Measurements from ENCODE around the gene MPP3. TPM values are rescaled to one million over a fixed set of nuclear protein-coding genes. Genes with fewer than 3 reads are reported as not detected.
A peak's percentile ranks its signal among the peaks of the same experiment; 100 is the strongest.

Gene MPP3
- total and polyA plus RNA-seq, 7 experiments from 2014 or later: 0.32 to 1.4 TPM; not detected in 5

- H3K27ac Mint-ChIP-seq: peak within 1 kb of the TSS in 4 of 9 donors; percentile 26 to 83 (median 60)
- peak within 1 kb of the TSS; percentile 60 for H3K27ac ChIP-seq (ENCODE audit: low read depth, low read length)
These were observed 52.8 kb downstream of the MPP3 start, which contains the start of gene CFAP97D1 for GRCh38 chr17:43780135-43780534. TSS of gene CFAP97D1 (plus strand) at chr17:43780435. CDS start at chr17:43780463, 28 bp downstream.

DNA sequence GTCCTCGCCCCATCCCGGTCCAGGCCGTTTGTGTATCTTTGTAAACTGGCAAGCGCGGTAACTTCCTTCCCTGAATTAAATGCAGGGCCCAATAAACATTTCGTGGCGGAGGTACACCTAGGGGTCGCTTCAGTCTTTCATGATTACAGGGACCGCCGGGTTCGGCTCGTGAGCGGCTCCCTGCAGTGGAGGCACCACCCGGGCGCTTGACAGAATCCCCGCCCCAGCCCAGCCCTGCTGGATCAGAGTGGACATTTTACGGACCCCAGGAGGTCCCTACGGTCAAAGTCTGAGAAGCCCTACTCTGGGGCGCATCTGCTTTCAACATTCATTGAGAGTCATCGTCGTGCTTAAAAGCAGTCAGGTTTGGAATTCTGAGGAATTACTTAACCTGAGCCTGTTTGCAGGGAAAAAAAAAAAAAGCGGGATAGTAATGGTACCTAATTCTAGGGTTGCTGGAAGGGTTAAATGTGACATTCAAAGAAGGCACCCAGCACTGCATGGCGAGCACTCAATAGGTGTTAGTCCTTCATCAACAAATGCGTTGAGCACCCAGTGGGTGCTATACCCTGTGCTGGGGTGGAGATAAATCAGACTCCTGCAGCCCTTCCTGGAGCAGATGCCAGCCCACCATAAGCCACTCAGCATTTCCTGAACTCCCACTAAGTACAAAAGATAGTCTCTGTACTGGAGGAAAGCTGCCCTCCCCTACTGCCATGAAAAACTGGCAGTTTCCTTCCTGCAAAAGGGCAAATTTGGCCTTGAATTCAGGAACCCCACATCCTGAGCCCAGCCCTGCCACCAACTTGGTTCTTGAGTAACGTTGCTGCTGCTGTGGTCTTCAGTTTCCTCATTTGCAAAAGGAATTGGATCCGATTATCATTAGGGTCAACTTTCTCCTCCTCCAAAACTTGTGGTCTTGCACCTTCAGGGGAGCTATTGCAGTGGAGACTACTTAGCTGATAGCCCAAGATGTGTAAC lies 53.5 kb downstream of the MPP3 start:
- Histone ChIP-seq H3K9me3 (ENCODE audit: control insufficient read depth in 2 of 3, low read length in 3 of 3) (no peaks in the 10 kb centered on the region), H3K36me3 (ENCODE audit: control insufficient read depth in 2 of 3, insufficient read depth in 3 of 3, low read length in 3 of 3) (peaks cover 0 to 12% (median 0%) of the 10 kb centered on the region in 3 experiments), H3K27me3 (ENCODE audit: control insufficient read depth in 2 of 2, insufficient read depth in 2 of 2, low read length in 2 of 2) (no peaks in the 10 kb centered on the region), H3K4me3 (ENCODE audit: low read length) (peak overlapping the region; percentile 74), H3K4me1 (ENCODE audit: control insufficient read depth in 2 of 2, insufficient read depth in 2 of 2, low read length in 2 of 2) (peaks cover 7% of the 10 kb centered on the region in 2 donors), H3K27ac (ENCODE audit: low read depth, low read length) (peak overlapping the region; percentile 60)
- peak; percentile 28 for ATAC-seq
- ChIA-PET CTCF (interaction anchor here (0.5 to 1.3 kb wide), 2 partner anchors 12 to 93 kb away, joined by 3 to 4 read pairs; no protein-coding TSS in a partner anchor), POLR2A (interaction anchor here (1.0 kb wide), 1 partner anchor 781 kb away, joined by 3 read pairs; the partner anchor contains the start of gene RPL27)
- peak overlapping the region; percentile 64 to 87 (median 82) for H3K4me3 Mint-ChIP-seq
- H3K27ac Mint-ChIP-seq: peak overlapping the region in 5 of 9 donors; percentile 26 to 83 (median 56)
- DNase-seq: peak in 1 of 9 donors; percentile 10
- peaks cover 0 to 4% (median 0%) of the 10 kb centered on the region in 5 donors for H3K36me3 Mint-ChIP-seq
- H3K27me3 Mint-ChIP-seq: peaks cover 16 to 45% (median 27%) of the 10 kb centered on the region in 5 donors
- H3K4me1 Mint-ChIP-seq: peaks cover 0 to 15% (median 9%) of the 10 kb centered on the region in 7 donors
- no peaks in the 10 kb centered on the region for H3K9me3 Mint-ChIP-seq
- intact Hi-C loops (cut with micrococcal nuclease): loop anchor here in 1 of 2 donors (1.0 to 5.0 kb wide), 2 partner anchors 53 to 67 kb away; partner anchors contain the start of gene MPP3

More at GRCh38 chr17:43780135-43780534, 52.8 kb downstream of the MPP3 start, which contains the start of gene CFAP97D1:
- H3K9me3 ChIP-seq (ENCODE audit: control insufficient read depth in 2 of 3, low read length in 3 of 3): no peaks in the 10 kb centered on the region
- H3K27me3 ChIP-seq (ENCODE audit: control insufficient read depth in 2 of 2, insufficient read depth in 2 of 2, low read length in 2 of 2): no peaks in the 10 kb centered on the region
- POLR2A ChIA-PET: no interaction called here
- Mint-ChIP-seq H3K27me3 (peaks cover 20 to 49% (median 31%) of the 10 kb centered on the region in 5 donors), H3K4me3 (peak within 1 kb of the TSS; percentile 64 to 87 (median 82)), H3K9me3 (no peaks in the 10 kb centered on the region), H3K4me1 (peaks cover 0 to 15% (median 8%) of the 10 kb centered on the region in 7 donors), H3K36me3 (peaks cover 0 to 2% (median 0%) of the 10 kb centered on the region in 5 donors)
- intact Hi-C loops (cut with micrococcal nuclease): no loop called here
- CTCF ChIA-PET: interaction anchor here (0.5 kb wide), 1 partner anchor 94 kb away, joined by 4 read pairs; no protein-coding TSS in a partner anchor
- ATAC-seq: no peak
- peak within 1 kb of the TSS; percentile 74 for H3K4me3 ChIP-seq (ENCODE audit: low read length)
- DNase-seq: no peak
- H3K36me3 ChIP-seq (ENCODE audit: control insufficient read depth in 2 of 3, insufficient read depth in 3 of 3, low read length in 3 of 3): peaks cover 0 to 5% (median 0%) of the 10 kb centered on the region in 3 experiments
- peaks cover 7% of the 10 kb centered on the region in 2 donors for H3K4me1 ChIP-seq (ENCODE audit: control insufficient read depth in 2 of 2, insufficient read depth in 2 of 2, low read length in 2 of 2)

DNA sequence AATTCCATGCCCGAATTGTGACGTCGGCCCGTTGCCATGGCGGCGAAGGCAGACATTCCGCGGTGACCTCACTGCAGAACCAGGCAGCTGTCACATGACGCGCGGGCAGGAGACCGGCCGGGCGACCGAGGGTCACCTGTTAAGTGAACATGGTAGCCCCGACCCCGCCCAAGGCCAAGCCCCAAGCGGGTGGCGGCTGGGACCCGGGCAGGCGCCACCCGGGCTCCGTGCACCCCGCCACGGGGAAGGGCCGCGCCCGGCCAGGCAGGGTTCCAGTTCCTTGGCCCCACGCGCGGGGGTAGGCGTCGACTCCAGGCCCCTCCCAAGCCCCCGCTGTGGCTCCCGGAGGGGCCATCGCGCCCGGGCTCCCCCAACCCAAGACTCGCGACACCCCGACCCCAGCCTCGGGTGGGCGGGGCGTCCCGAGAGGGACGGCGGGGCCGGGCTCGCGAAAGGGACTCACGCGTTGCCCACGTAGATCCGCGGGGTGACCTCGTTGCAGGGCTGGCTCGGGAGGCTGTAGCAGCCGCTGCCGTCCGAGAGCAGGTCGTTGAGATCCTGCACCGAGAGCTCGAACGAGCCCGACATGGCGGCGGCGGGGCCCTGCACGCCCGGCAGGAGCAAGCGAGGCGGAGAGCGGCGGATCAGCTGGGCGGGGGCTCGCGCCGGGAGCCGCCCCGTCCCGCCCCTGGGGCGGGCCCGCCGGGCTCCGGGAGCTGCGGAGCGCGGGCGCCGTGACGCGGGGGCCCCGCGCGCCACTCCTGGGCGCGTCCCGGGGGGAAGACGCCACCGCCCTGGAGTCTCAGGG lies 54.4 kb downstream of the MPP3 start, which contains the start of gene DUSP3:
Gene DUSP3, minus strand, starts transcription at position 641 of the 808 bp plus-strand sequence. Its CDS starts 53 bp downstream, at position 588.
- POLR2A ChIA-PET: interaction anchor here (1.0 kb wide), 1 partner anchor 780 kb away, joined by 3 read pairs; the partner anchor contains the start of gene RPL27
- H3K9me3 Mint-ChIP-seq: no peaks in the 10 kb centered on the region
- H3K27me3 ChIP-seq (ENCODE audit: control insufficient read depth in 2 of 2, insufficient read depth in 2 of 2, low read length in 2 of 2): no peaks in the 10 kb centered on the region
- H3K4me1 Mint-ChIP-seq: peaks cover 0 to 15% (median 10%) of the 10 kb centered on the region in 7 donors
- peaks cover 7% of the 10 kb centered on the region in 2 donors for H3K4me1 ChIP-seq (ENCODE audit: control insufficient read depth in 2 of 2, insufficient read depth in 2 of 2, low read length in 2 of 2)
- peaks cover 0 to 20% (median 0%) of the 10 kb centered on the region in 3 experiments for H3K36me3 ChIP-seq (ENCODE audit: control insufficient read depth in 2 of 3, insufficient read depth in 3 of 3, low read length in 3 of 3)
- H3K4me3 ChIP-seq (ENCODE audit: low read length): peak within 1 kb of the TSS; percentile 74
- intact Hi-C loops (cut with micrococcal nuclease): loop anchor here in 1 of 2 donors (1.0 to 5.0 kb wide), 2 partner anchors 54 to 68 kb away; partner anchors contain the start of gene MPP3
- H3K4me3 Mint-ChIP-seq: peak within 1 kb of the TSS; percentile 80 to 89 (median 84)
- H3K27ac Mint-ChIP-seq: peak within 1 kb of the TSS in 7 of 9 donors; percentile 71 to 86 (median 78)
- H3K27me3 Mint-ChIP-seq: peaks cover 16 to 38% (median 24%) of the 10 kb centered on the region in 5 donors
- peaks cover 0 to 4% (median 0%) of the 10 kb centered on the region in 5 donors for H3K36me3 Mint-ChIP-seq
- CTCF ChIA-PET: interaction anchor here (1.1 to 1.3 kb wide), 2 partner anchors 11 to 68 kb away, joined by 3 to 4 read pairs; partner anchors contain the start of gene CD300LG
- DNase-seq (peak; percentile 70 to 82 (median 78)), ATAC-seq (peak; percentile 97)
- H3K27ac ChIP-seq (ENCODE audit: low read depth, low read length): peak within 1 kb of the TSS; percentile 79
- no peaks in the 10 kb centered on the region for H3K9me3 ChIP-seq (ENCODE audit: control insufficient read depth in 2 of 3, low read length in 3 of 3)

DNA sequence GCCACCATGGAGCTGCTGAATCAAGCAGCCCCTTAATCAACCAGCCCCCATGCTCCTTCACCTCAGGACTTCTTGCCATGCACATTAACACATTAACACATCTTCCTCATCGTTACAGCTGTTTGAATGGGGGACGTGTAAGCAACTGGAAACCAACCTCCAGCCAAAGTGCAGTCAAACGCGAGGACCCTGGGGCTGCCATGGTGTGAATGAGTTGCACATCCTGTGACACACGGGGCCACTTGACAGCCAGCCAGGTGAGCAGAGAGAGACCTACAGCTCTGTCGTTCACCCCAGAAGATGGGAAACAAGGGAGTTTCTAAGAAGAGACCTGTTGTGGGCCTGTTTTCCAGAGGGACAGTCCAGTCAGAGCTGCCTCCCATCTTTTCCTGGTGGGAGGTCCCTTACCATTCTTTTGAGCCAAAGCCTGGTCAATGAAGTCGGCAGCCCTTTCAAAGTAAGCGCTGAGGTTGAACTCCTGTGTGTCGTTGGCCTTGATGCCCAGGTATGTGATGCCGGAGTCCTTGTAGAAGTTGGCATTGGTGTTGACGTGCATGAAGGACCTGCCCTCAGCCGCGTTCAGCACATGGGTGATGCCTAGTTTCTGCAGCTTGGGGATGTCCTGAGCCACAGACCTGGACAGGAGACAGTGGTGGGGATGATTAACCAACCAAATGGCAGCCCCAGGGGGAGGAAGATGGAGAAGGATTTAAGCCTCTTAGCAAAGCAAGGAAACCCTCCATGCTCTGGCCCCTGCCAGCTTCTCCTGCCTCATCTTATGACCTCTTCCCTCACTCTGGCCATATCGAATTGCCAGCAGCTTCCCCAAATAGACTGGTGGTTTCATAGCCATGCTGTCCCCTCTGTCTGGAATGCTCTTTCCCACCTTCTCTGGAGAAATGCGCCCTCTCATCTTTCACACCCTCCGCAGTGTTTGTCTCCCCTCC lies 58.4 kb downstream of the MPP3 start:
- no peak overlapping the region for H3K4me3 ChIP-seq (ENCODE audit: low read length)
- H3K4me1 ChIP-seq (ENCODE audit: control insufficient read depth in 2 of 2, insufficient read depth in 2 of 2, low read length in 2 of 2): peaks cover 5% of the 10 kb centered on the region in 2 donors
- no peak for DNase-seq
- no peaks in the 10 kb centered on the region for H3K9me3 ChIP-seq (ENCODE audit: control insufficient read depth in 2 of 3, low read length in 3 of 3)
- H3K36me3 ChIP-seq (ENCODE audit: control insufficient read depth in 2 of 3, insufficient read depth in 3 of 3, low read length in 3 of 3): peaks cover 0 to 42% (median 0%) of the 10 kb centered on the region in 3 experiments
- H3K27ac ChIP-seq (ENCODE audit: low read depth, low read length): no peak overlapping the region
- Mint-ChIP-seq H3K27me3 (peaks cover 0 to 5% (median 0%) of the 10 kb centered on the region in 5 donors), H3K9me3 (no peaks in the 10 kb centered on the region), H3K4me3 (no peak overlapping the region), H3K4me1 (peaks cover 0 to 17% (median 9%) of the 10 kb centered on the region in 7 donors), H3K27ac (peak overlapping the region in 2 of 9 donors; percentile 14 to 33), H3K36me3 (peaks cover 0 to 28% (median 8%) of the 10 kb centered on the region in 5 donors)
- CTCF ChIA-PET: interaction anchor here (1.1 kb wide), 1 partner anchor 82 kb away, joined by 3 read pairs; no protein-coding TSS in a partner anchor
- H3K27me3 ChIP-seq (ENCODE audit: control insufficient read depth in 2 of 2, insufficient read depth in 2 of 2, low read length in 2 of 2): no peaks in the 10 kb centered on the region
- POLR2A ChIA-PET: interaction anchor here (1.0 kb wide), 1 partner anchor 8 kb away, joined by 3 read pairs; no protein-coding TSS in a partner anchor
- intact Hi-C loops (cut with micrococcal nuclease): loop anchor here in 1 of 2 donors (5.0 kb wide), 1 partner anchor 58 kb away; the partner anchor contains the start of gene MPP3
- ATAC-seq: no peak

DNA sequence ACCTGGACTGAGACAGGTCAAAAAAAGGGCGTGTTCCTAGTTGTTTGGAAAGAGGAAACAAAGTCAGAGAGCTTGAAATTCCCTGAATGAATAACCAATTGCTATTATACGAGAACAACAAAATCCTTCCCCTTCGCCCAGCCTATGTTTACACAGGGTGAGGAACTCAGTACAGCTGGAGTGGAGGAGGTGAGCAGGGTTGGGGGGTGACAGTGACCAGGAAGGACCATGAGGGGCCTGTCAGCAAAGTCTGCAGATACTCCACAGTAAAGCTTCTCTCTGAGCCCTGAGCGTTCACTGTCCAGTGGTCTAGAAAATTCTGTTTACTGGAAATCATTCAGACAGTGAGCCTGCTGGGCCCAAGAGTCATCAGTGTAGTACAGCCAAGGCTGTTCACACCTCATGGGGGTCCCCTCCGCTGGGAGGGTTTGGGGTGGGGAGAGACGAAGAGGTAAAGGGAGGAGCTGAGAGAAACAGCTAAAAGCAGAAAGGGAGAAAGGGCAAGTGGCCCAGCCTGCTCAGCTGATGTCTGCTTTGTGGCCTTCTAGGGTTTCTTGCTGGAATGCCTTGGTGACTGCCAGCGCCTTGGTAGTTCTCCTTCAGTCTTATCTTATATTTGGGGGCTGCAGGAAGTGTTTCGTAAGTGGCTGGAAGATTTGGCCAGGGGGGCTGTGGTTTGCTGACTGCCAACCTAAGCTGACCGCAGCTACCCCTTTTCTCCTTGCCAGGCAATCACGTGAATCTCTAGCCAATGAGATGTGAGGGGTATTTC lies 59.9 kb downstream of the MPP3 start:
- H3K4me1 ChIP-seq (ENCODE audit: control insufficient read depth in 2 of 2, insufficient read depth in 2 of 2, low read length in 2 of 2): no peaks in the 10 kb centered on the region
- ATAC-seq (peak; percentile 57), DNase-seq (no peak)
- H3K36me3 Mint-ChIP-seq: peaks cover 0 to 33% (median 8%) of the 10 kb centered on the region in 5 donors
- peak overlapping the region in 3 of 9 donors; percentile 17 to 39 (median 34) for H3K27ac Mint-ChIP-seq
- no peak overlapping the region for H3K4me3 ChIP-seq (ENCODE audit: low read length)
- H3K9me3 ChIP-seq (ENCODE audit: control insufficient read depth in 2 of 3, low read length in 3 of 3): no peaks in the 10 kb centered on the region
- no peaks in the 10 kb centered on the region for H3K9me3 Mint-ChIP-seq
- intact Hi-C loops (cut with micrococcal nuclease): no loop called here
- ChIA-PET CTCF (no interaction called here), POLR2A (no interaction called here)
- H3K4me1 Mint-ChIP-seq: peaks cover 0 to 18% (median 4%) of the 10 kb centered on the region in 7 donors
- H3K27me3 ChIP-seq (ENCODE audit: control insufficient read depth in 2 of 2, insufficient read depth in 2 of 2, low read length in 2 of 2): no peaks in the 10 kb centered on the region
- no peaks in the 10 kb centered on the region for H3K27me3 Mint-ChIP-seq
- H3K4me3 Mint-ChIP-seq: peak overlapping the region in 1 of 10 donors; percentile 38
- peaks cover 0 to 45% (median 0%) of the 10 kb centered on the region in 3 experiments for H3K36me3 ChIP-seq (ENCODE audit: control insufficient read depth in 2 of 3, insufficient read depth in 3 of 3, low read length in 3 of 3)
- no peak overlapping the region for H3K27ac ChIP-seq (ENCODE audit: low read depth, low read length)

Data from naive thymus-derived CD4-positive, alpha-beta T cell (primary cell).